C1 segment of cervical spinal cord (tissue), 14 donors: ENCODE data around the gene HPCA.

Source experiments
- DNase-seq, 14 donors: peaks; one replicate each; lab custom pipeline; 2025; lab: John Stamatoyannopoulos, UW

HPCA gene

DNA sequence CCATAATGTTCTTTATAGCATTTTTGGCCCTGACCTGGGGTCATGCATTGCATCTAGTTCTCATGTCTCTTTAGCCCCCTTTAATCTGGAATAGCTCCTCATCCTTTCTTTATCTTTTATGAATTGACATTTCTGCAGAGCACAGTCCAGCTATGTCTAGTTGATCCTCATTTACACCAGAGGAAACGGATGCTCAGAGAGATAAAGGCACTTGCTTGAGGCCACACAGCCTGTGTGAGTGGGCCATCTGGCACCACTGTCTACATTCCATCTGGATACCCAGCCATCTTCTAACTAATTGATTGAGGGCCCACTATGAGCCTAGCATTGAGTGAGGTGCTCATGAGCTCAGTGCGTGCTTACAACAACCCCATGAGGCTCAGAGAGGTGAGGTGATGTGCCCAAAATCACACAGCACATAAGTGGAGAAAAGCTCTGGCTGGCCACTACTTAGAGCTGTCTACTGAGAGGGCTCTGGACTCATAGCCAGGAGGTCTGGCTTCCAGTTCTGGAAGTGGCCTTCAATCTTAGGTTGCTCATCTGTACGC lies 3.5 kb downstream of the HPCA start:
- no peak for DNase-seq

DNA sequence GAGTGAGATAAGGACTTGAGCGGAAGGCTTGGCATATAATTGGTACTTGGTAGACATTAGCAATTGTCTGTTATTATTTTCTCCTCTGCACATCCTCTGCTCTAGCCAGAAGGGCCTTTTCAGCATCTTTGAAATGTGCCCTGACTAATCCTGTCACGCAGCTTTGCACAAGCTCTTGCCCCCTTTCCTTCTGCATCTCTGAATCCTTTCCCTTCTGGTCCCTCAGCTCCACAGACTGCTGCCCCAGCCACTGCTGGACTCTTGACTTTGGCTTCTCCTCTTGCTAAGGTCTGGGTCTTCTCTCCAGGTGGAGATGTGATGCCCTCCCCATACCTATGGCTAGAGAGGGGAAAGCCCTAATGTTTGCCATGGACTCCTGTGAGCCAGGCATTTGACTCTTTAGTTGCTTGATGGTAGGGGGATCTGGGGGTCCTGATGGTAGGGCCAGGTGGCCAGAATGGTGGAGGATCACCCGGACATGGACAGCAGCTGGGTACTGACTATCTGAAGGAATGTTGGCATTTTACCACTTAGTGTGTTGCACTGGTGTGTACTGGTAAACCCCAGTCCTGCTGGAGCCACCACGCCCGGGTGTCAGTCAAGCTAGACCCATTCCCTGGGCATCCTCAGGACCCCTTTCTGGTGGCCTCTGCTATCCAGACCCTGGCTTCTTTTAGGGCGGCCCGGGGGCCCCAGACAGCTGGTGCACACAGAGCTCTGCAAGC lies 4.4 kb downstream of the HPCA start:
- no peak for DNase-seq

DNA sequence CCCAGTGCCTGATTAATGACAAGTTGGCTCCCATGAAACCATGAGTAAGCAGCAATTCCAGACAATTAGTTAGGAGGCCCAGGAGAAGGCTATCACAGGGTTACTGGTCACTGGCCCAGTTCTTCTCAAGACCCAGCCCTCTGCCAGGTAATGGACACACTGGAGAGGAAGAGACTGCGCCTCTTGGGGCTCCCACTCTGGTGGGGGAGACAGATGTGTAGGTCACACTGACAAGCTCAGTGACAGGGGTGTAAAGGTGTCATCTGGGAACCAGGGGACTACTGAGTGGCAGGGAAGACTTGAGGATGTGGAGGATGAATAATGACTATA lies 4.9 kb downstream of the HPCA start:
- DNase-seq: no peak

DNA sequence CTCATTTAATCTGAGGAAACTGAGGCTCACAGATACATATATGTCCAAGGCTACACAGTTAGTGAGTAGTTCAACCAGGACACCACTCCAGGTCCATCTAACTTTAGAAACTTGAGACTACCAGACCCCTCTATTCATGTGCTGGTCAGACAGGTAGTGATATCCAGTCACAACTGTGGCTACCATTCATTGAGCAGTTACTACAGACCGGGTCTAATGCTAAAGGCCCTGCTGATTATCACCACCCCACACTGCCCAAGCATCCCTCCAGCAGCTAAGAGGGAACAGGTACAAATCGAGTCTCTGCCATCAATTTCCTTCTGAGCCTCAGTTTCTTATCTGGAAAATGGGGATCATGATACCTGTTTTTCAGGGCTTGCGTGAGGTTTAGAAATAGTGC lies 5.3 kb downstream of the HPCA start:
- no peak for DNase-seq

DNA sequence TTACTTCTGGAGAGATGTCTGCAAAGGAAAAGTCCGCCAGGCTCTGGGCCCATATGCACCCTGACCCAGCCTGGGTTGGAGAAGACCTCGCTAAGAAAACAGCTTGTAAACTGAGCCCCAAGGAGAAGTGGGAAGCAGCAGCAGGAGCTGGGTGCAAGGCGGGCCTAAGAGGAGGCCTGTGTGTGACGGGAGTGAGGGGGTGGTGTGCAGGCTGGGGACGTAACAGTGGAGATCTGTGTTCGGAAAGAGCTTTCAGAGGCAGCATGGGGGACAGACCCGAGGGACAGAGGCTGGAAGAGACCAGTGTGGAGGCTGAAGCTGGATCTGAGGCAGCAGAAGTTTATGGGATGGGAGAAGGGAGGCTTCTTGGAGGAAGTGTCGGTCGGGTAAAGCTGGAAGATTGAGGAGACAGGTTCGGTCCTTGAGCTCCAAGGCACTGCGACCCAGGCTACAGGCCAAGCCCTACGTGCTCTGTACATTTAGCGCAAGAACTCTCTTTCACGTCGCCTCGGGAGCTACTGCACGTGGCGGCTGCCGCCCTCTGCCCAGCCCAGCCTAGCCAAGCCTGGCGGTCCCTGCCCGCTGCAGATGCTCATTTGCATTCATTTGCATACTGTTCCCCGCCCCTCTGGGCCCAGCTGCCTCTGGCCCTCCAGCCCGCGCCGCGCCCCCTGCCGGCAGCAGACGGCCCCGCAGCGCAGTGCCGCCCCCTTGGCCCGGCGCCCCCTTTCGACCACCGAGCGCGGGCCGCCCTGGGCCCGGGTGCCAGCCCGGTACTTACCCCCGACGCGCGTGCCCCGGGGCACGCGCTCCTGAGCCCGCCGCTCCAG lies 6.3 kb downstream of the HPCA start:
- peak in 11 of 14 donors; percentile 25 to 76 (median 47) for DNase-seq

DNA sequence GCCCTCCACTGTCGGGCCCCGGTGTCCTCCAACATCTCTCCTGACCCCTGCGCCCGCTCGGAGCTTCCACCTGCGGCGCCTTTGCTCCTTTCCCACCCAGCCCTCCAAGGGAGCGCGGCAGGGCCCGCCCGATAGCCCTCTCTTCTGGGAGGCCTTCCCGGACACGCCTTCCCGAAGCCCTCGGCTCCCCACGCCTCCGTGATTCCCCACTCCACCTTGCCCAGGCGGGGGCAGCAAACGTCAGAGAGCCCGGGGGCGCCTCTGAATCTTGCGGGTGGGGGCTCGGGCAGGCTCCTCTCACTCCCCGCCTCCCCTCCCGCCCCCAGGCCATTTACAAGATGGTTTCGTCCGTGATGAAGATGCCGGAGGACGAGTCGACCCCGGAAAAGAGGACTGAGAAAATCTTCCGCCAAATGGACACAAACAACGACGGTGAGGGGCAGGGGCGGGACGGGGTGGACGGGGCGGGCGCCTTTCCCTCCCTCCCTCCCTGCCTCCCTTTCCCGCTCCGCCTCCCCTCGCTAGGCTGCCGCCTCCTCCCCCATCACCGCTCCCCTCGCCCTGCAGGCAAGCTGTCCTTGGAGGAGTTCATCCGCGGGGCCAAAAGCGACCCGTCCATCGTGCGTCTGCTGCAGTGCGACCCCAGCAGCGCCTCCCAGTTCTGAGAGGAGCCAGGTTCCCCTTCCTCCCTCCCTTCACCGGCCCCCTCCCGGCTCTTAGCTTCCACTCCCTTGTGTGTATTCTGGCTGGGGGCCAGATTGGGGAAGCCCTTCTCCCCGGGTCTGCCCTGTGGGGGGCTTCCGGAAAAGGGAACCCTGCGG lies 7.1 kb downstream of the HPCA start:
- DNase-seq: peak in 6 of 14 donors; percentile 24 to 68 (median 47)

DNA sequence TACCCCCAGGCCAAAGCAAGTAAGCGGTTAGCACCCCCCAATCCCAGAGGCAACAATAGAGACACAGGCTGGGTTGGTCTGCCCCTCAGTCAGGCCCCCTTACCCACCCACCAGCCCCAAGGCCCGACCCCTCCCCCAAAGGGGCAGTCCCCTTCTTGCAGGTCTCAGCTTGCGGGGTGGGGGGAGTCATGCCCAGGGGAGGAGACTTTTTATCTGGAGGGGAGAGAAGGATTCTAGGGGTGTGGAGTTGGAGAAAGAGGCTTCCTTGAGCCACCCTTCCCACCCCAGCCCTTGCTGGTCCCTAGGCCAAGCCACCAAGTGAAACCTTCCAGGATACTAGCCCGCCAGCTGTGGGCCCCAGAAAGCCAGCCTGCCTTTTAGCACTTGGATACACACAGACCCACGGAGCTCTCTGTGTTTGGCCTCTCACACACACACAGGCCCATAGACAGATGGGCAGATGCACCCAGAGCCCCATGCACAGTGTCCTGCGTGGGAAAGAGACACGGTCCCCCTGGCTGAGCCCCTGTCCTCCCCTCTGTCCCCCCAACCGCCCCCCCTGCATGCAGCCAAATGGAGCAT lies 7.8 kb downstream of the HPCA start:
- DNase-seq: no peak

DNA sequence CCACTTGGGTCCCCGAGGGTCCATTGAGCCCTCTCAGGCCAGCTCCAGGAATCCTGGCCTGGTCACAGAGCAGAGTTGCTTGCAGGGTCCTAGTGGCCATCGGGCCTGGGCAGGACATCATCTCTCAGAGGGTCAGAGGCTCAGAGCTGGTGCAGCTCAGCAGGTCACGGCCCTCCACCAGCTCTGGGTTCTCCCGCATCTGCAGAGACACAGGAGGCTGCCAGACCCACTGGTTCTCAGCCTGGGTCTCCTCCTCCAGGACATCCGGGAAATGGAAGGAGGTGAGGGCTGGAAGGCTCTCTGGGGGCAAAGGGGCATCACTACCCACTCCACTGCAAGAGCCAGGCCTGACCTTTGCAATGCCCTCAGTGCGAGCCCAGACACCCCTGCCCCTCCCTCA lies 8.4 kb downstream of the HPCA start:
- DNase-seq: no peak

DNA sequence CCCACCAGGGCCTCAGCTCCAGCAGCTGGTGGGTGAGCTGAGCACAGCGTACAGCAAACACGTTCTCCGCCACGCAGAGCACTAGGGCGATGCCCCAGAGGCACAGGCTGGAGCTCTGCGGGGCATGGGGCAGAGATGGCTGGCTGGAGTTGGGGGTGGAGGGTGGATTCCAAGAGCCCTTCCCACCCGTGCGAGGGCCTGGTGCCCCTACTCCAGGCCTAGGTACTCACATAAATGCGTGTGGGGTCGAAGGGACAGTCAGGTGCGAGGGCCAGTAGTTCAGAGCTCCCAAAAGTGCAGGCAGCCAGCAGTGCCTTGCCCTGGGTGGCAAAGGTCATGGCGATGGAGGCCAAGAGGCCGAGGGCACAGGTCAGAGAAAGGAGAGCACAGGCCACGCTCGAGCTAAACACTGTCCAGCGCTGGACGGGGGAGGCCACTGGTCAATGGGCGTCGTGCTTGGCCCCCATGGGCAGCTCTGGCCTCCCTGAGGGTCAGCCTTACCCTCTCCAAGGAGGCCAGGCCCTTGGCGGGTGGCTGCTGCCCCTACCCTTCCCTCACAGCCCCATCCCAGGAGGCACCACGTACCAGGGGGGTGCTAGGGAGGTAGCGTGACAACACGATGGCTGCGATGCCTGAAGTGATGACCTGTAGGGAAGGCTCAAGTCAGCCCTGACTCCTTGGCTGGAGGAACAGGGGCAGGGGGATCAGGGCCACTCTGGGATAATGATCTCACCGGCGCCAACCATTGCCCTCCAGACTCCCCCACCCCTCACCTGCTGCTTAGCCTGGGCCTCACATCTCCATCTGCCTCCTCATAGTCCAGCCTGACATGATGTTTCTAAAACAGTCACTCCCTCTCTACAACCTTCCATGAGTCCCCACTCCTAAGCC lies 9.3 kb downstream of the HPCA start:
- no peak for DNase-seq

DNA sequence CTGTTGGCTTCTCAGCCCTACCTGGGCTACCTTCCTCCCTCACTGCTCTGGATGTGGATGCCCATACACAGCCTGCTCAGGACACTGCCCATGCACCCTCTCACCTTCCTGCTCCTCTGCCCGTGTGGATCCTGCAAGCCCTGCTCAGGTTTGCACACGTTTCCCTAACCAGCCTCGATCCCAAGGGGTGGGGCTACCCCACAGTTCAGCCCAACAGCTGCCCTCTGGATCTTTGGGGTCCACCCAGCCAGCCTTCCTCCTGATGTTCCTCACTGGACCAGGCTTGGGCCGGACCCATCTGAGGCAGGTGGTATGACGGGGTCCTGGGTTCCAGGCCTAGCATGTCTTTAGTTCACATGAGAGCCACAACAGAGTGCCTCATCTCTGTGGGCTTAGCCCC lies 10.2 kb downstream of the HPCA start:
- no peak for DNase-seq

DNA sequence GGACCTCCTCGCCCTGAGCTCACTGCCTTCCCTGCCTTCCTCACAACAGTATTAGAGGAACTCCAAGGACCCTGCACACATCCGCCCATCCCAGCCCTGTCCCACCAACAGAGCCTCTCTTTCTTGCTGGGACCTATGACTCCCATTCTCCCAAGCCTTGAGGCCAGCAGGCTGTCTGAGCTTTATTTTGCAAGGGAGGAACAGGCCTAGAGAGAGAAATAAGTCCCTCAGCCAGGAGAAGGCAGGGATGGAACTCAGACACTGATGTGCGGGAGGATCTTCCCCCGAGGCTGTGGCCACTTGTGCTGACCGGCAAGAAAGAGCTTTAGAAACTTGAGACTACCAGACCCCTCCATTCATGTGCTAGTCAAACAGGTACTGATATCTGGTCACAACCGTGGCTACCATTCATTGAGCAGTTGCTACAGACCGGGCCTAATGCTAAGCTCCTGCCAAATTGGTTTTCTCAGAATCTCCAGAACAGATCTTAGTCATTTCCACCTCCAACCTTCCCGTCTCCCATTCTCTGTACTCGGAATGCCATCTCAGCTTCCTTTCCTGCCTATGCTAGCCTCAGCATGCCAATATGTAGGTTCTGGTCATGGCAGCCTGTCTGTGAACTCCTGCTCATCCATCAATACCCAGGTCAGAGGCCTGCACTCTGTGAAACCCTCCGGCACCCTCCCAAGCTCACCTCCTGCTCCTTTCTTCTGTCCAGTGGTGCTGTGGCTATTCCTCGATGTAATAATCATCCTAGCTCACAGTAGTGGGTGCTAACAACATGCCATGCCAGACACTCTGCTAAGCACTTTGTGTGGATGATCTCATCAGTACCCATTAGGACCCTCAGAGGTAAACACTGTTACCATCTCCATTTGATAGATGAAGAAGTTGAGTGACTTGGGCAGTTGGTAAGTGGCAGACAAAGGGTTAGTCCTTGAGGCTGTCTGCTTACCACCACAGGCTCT lies 11.1 kb downstream of the HPCA start:
- no peak for DNase-seq

DNA sequence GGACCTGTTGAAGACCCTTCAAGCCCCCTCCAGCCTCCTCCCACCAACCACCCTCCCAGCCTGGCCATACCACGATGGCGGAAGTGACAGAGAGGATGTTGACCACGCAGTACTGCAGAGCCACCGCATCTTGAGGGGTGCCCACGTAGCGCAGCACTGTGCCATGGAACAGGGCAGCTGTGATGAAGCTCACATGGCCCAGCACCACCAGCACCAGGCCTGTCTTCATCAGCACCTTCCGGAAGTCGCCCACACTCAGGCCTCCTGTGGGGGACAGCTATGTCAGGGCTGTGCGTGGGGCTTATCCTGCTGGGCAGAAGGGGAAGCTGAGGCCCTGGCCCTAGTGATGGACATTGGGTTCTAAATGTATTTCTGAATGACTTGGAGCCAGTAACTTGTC lies 11.8 kb downstream of the HPCA start:
- DNase-seq: no peak

DNA sequence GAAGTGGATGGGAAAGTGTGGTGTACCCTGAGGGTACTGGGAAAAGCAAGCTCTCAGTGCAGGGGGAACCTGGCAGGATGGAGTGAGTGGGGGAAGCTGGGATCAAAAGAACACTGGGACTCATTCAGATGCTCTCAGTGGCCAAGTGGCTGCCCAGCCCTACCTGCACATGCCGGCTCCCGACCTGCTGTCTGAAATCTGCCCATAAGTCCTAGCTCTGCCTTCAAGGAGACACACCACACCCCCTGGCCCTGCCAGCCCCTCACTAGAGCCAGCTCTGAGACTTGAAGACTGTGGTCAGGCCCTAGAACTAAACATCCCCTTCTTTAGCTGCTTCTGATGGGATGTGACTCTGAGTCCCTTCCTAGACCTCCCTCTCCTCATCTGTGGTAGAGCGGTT lies 12.7 kb downstream of the HPCA start:
- no peak for DNase-seq

DNA sequence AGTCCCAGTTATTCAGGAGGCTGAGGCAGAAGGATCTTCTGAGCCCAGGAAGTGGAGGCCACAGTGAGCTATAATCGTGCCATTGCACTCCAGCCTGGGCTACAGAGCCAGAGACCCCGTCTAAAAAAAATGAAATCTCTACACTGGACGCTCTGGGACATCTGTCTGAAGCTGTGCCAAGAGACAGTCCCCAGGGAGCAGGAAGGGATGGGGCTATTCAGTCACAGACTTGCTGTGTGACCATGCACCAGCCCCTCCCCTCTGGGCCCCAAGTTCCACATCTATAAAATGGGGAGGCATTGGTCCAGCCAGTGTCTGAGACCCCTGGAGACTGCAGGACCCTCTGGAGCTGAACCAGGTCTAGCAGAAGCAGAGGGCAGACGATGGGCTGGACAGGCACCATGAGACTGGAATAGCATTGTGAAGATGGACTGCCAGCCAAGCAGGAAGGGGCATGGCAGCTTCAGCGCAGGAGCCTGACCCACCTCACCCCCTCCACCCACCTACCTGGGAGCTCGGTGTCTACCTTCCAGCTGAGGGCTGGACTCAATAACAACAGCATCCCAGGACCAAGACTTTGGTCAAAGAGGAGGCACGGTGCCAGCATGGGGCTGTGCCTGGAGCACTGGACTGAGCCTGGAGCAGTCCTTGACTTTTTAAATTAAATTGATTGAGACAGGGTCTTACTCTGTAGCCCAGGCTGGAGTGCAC lies 13.4 kb downstream of the HPCA start:
- DNase-seq: no peak

DNA sequence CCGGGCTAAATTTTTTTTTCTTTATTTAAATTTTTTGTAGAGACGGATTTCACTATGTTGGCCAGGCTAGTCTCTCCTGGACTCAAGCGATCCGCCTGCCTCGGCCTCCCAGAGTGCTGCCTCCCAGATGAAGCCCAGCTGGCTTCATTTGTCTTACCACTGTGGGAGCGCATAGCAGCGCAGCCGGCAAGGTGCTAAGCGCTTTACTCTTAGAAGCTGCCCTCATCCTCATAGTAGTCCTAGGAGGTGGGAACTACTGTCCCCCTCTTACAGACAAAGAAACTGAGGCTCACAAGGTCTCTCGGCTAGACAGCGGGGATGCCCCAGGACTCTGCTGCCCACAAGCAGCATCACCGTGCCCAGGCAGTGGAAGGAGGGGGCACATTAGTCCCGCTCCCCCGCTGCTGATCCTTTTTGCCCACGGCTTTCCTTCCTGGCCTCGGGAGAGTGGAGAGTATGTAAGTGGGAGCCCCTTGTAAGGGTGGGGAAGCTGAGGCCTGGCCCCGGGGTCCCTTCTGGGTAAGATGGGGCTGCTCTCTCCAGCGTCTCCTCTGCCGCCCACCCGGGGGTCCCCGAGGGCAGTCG lies 14.2 kb downstream of the HPCA start:
- DNase-seq: no peak

DNA sequence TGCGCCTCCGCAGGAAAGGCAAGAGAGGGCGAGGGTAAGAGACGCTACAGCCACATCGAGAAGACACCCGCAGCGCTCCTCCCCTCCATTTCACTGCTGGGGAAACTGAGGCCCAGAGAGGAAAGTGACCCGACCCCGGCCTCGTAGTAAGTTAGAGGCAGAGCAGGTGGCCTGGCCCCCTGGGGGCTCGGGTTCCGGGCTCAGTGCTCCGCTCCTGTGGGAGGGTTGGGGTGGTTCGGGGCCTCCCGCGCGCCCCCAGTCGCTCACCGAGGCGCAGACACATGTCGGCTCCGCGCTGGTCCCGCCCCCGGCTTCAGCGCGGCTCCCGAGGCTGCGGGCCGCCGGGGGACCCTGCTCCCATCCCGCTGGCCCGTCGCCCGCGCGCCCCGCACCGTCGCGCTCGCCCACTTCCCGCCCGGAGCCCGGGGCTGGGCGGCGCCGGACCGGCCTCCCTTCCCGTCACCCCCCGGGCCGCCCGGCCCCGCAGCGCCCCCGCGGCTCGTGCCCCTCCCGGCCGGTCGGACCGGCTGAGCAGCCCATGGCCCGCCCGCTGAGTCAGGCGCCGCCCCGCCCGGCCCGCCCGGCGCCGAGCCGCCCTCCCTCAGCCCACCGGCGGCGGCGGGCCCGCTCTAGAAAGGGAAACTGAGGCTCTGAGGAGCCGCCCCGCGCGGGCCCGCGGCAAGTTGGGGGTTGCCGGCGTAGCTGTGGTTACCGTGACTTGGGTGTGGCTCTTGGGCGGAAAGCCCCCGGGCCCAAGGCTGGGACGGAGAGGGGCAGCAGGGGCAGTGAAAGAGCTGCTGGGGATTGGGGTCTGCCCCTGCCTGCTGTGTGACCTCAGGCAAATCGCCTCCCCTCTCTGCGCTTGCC lies 14.9 kb downstream of the HPCA start, which contains the start of gene TMEM54:
Gene TMEM54, minus strand, starts transcription at position 434 of the 867 bp plus-strand sequence. Its CDS starts 151 bp downstream, at position 283.
- peak in 3 of 14 donors; percentile 29 to 52 (median 48) for DNase-seq

DNA sequence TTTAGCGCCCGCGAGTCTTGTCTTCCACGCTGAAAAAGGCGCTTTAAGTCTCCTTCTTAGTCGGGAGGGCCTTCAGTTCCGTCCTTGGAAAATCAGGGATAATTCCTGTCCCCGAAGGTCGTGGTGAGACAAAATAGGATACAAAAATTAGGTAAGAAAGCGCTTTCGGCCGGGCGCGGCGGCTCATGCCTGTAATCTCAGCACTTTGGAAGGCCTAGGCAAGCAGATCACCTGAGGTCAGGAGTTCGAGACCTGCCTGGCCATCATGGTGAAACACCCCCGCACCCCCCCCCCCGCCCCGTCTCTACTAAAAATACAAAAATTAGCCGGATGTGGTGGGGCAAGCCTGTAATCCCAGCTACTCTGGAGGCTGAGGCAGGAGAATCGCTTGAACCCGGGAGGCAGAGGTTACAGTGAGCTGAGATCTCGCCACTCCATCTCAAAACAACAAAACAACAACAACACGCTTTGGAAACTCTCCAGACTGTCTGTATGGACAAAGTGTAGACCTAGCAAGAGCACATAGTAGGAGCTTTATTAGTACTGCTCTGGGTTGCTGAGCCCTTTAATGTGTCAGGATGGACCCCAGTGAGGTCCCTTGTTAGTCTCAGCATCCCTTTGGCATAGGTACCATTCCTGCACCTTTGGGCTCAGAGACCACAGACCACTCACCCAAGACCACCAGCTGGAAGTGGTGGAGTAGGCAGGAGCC lies 15.7 kb downstream of the HPCA start:
- no peak for DNase-seq
